Muscle layer of colon (tissue), 2 donors: ENCODE data around the gene MLKL.

ENCODE experiments used
- H3K27ac ChIP-seq: one replicate; pipeline ENCODE4 v1.7.0; 2013; ENCODE audit warnings: low read depth, mild to moderate bottlenecking, low read length, moderate library complexity
- H3K27me3 ChIP-seq, 2 donors: one replicate each; pipeline ENCODE4 v1.7.0; 2013; ENCODE audit warnings: low read length in 2 of 2, mild to moderate bottlenecking in 2 of 2; ENCODE audit not compliant: insufficient read depth in 2 of 2, control insufficient read depth in 1 of 2
- H3K36me3 ChIP-seq: one replicate; pipeline ENCODE4 v1.7.0; 2013; ENCODE audit warnings: mild to moderate bottlenecking, low read length; ENCODE audit not compliant: insufficient read depth
- H3K4me1 ChIP-seq: one replicate; pipeline ENCODE4 v1.7.0; 2013; ENCODE audit warnings: mild to moderate bottlenecking, low read length; ENCODE audit not compliant: insufficient read depth
- H3K4me3 ChIP-seq, 2 donors: one replicate each; pipeline ENCODE4 v1.7.0; 2013; ENCODE audit warnings: low read length in 2 of 2, low read depth in 1 of 2, mild to moderate bottlenecking in 1 of 2, moderate library complexity in 1 of 2
- H3K9ac ChIP-seq: one replicate; pipeline ENCODE4 v1.7.0; 2013; ENCODE audit warnings: low read length
- H3K9me3 ChIP-seq: one replicate; pipeline ENCODE4 v1.7.0; 2013; ENCODE audit warnings: mild to moderate bottlenecking, low read length
- donor health status: abdominal sarcoma.
- donor health status: Adenocarcinoma of cecum.

Gene MLKL

DNA sequence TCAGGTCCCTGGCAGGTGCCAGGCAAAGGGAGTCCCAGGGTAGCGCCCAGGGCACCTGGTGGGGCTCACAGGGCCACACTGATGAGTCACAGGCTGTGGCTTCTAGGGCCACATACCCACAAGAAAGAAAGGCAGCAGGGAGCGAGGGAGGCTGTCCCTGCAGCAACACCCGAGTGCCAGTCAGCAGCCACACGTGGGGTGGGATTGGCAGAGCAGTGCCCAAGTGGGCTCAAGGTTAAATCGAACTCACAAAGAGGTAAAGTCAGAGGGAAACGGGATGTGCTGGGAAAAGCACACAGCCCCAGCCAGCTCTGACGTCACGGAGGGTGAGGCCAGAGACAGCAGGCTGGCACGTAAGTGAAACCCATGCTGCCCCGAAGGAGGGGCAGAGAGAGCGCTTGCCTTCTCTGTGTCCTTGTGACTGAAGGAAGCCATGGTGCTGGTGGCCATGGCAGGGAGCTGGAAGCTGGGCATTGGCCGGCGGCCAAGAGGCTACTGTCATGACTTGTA, 40.2 kb upstream of the MLKL start:
- Histone ChIP-seq H3K36me3 (no peaks in the 10 kb centered on the region), H3K27me3 (no peaks in the 10 kb centered on the region), H3K9me3 (no peaks in the 10 kb centered on the region), H3K9ac (no peak overlapping the region), H3K4me3 (no peak overlapping the region), H3K4me1 (peaks cover 13% of the 10 kb centered on the region), H3K27ac (no peak overlapping the region)

DNA sequence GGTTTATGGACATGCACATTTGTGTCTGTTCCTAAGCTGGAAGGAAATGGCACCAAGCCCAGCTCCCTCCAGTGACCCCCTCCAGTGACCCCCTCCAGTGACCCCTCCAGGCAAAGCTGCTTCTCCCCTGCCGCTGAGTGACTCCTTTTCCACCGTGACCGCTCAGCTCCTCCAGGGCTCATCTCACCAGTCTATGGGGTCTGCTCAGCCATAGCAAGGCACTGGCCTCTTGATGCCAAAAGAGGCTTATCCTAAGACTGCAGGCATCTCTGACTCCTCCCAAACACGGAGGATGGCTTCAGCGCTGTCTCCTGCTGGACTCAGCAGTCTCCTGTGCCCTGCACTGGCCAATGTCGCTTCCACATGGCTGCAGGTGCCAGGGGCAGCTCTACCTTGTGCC, 38.6 kb upstream of the MLKL start:
- H3K4me1 ChIP-seq = peaks cover 13% of the 10 kb centered on the region
- H3K36me3 ChIP-seq = no peaks in the 10 kb centered on the region
- no peak overlapping the region for H3K9ac ChIP-seq
- H3K27me3 ChIP-seq = no peaks in the 10 kb centered on the region
- no peak overlapping the region for H3K4me3 ChIP-seq
- H3K27ac ChIP-seq = no peak overlapping the region
- H3K9me3 ChIP-seq = no peaks in the 10 kb centered on the region

DNA sequence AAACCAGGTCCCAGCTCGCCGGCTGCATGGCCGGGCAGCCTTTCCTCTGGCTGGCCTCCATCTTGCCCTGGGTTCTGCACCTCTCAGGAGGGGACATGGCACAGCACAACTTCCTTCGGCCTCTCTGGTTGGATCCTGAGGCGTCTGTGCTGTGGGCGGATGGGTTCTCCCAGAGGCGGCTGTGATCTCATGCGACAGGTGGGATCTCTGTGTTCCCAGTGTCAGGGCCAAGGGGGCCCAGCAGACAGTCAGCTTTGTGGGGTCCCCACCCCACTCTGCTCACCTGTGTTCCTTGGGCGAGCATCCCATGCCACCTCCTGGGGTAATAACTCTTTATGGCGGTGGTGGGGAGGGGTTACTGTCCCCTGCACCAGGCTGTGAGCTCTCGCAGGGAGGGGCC, 38.2 kb upstream of the MLKL start:
- no peaks in the 10 kb centered on the region for H3K9me3 ChIP-seq
- no peaks in the 10 kb centered on the region for H3K27me3 ChIP-seq
- H3K4me3 ChIP-seq = no peak overlapping the region
- no peaks in the 10 kb centered on the region for H3K36me3 ChIP-seq
- peaks cover 11% of the 10 kb centered on the region for H3K4me1 ChIP-seq
- H3K9ac ChIP-seq = no peak overlapping the region
- no peak overlapping the region for H3K27ac ChIP-seq

DNA sequence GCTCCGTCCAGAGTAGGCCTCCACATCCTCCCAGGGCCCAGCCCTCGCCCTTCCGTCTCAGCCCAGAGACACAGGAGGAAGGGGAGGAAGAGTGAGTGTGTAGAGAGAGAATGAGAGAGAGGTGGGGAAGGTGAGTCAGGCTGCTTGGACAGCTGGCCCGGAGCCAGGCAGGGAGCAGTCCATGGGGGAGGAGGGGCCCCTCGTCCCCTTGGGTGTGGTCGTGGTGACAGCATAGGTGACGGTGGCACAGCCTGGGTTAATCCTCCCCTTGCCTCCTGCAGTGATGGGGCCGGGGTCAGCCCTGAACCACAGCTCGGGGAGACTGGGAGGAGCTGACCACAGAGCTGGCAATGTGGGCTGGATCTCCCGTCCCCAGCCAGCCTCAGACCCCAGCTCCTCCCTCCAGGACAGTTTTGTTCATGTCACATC, 37.5 kb upstream of the MLKL start:
- Histone ChIP-seq H3K27ac (no peak overlapping the region), H3K27me3 (no peaks in the 10 kb centered on the region), H3K4me3 (no peak overlapping the region), H3K36me3 (no peaks in the 10 kb centered on the region), H3K4me1 (peaks cover 4% of the 10 kb centered on the region), H3K9me3 (no peaks in the 10 kb centered on the region), H3K9ac (no peak overlapping the region)

DNA sequence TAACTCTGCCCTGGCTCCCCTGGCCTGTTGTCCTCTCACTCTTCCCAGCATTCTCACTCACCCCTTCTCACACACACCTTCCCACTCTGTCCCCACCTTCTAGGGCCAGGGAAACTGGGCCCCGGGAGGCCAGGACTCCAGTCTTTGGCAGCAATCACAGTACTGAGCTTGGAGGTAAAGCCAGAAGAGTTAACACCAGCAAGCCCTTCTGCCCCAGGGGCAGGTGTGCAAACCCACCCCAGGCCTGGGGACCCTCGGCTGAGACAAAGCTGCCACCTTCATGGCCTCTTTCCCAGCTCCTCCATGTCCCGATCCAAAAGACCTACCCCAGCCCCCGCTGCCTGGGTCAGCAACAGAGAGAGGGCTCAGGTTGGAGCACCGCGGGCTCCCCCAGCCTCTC, 36.9 kb upstream of the MLKL start:
- H3K27me3 ChIP-seq = no peaks in the 10 kb centered on the region
- no peaks in the 10 kb centered on the region for H3K9me3 ChIP-seq
- no peak overlapping the region for H3K9ac ChIP-seq
- no peaks in the 10 kb centered on the region for H3K36me3 ChIP-seq
- H3K4me3 ChIP-seq = no peak overlapping the region
- H3K27ac ChIP-seq = no peak overlapping the region
- peaks cover 4% of the 10 kb centered on the region for H3K4me1 ChIP-seq

DNA sequence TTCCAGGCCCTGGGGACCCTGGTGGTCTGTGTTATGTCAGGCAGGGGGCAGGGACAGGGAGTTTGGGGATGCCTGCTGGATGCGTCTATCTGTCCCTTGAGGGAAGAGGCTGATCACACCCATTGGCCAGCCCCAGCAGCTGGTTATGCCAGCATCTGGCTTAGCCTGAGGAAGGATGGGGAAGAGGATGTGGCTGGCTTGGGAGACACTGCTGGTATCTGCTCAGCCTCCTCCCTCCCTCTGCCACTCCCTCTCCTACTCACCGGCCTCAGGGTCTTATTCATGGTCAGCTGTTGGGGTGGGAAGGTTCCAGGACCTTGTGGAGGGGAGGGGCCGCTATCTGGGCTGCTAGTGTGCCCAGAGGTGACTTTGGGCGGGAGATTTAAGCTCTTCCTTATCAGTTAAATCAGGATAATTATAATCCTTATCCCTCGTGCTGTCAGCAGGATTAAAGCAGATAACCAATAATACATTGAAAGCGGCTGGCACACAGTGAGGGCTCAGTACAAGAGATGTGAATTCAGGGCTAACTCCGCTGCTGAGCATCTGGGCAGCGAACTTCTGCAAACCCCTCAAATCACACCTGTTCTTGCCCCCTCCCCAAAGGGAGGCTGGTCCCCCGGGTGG, 36.0 kb upstream of the MLKL start:
- no peak overlapping the region for H3K4me3 ChIP-seq
- H3K9ac ChIP-seq = no peak overlapping the region
- H3K36me3 ChIP-seq = no peaks in the 10 kb centered on the region

DNA sequence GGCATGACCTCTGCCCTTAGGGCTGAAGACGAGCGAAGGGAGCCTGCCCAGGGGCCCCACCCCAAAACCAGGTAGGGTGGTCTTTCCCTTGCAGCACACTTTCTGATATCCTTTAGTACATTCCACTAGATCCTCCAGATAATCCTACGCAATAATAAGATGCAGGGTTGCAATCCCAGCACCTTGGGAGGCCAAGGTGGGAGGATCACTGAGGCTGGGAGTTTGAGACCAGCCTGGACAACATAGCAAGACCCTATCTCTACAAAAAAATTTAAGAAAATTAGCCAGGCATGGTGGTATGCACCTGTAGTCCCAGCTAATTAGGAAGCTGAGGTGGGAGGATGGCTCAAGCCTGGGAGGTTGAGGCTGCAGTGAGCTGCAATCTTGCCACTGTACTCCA, 34.9 kb upstream of the MLKL start:
- no peaks in the 10 kb centered on the region for H3K9me3 ChIP-seq
- no peaks in the 10 kb centered on the region for H3K36me3 ChIP-seq
- H3K27me3 ChIP-seq = no peaks in the 10 kb centered on the region
- H3K27ac ChIP-seq = no peak overlapping the region
- H3K9ac ChIP-seq = no peak overlapping the region
- H3K4me3 ChIP-seq = no peak overlapping the region
- H3K4me1 ChIP-seq = no peaks in the 10 kb centered on the region

More for the DNA sequence above, 36.0 kb upstream of the MLKL start:
- H3K9me3 ChIP-seq = no peaks in the 10 kb centered on the region
- no peaks in the 10 kb centered on the region for H3K4me1 ChIP-seq
- no peak overlapping the region for H3K27ac ChIP-seq
- no peaks in the 10 kb centered on the region for H3K27me3 ChIP-seq

DNA sequence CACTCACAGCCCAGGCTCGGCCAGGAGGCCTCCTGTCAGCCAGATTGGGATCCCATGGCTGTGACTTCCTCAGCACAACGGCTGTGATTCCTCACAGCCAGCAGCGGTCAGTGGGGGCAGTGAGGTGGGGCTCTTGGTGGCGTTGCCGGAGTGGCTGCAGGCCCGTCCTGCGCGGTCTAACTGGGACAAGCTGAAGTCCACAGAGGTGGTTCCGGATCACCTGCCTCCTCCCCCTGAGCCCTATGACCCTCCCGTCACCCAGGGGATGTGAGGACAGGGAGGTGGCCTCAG, 34.4 kb upstream of the MLKL start:
- H3K27ac ChIP-seq = no peak overlapping the region

DNA sequence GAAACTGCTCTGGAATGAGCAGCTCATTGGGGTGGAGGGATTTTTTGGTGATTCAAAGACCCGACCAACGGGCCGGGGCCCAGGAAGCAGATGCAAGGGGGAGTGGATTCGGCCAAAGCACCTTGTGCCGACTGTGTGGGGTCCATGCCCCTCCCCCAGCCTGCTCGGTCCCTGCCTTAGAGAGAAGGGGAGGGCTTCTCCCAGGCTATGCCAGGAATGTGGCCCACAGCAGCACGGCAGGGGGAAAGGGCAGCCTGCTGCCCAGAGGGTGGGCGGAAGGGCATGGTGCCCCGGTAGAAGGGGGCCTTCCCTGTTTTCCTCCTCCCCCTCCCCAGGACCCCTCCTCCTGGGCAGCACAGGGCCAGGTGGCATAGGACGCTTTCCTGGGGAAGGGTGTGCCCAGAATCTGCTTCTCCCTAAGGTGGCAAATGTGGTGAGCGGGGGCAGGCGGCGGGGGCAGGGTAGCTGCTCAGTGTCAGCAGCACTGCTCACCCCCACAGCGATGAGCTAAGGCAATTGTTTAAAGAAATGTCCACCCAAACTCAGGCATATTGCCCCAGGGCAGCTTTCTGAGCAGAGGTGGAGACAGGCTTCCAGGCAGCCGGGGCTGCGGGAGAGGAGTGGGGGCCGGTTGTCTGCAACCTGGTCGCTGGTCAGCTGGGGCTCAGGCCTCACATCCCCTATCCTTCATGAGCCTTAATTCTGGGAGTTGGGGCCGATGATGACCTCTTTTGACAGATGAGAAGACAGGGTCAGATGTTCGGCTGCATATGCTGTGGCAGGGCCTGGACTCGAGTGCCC, 33.9 kb upstream of the MLKL start:
- no peak overlapping the region for H3K4me3 ChIP-seq
- no peaks in the 10 kb centered on the region for H3K36me3 ChIP-seq
- H3K27ac ChIP-seq = no peak overlapping the region
- H3K4me1 ChIP-seq = no peaks in the 10 kb centered on the region
- H3K27me3 ChIP-seq = no peaks in the 10 kb centered on the region
- H3K9me3 ChIP-seq = no peaks in the 10 kb centered on the region
- H3K9ac ChIP-seq = no peak overlapping the region

More for the DNA sequence above, 34.4 kb upstream of the MLKL start:
- Histone ChIP-seq H3K9me3 (no peaks in the 10 kb centered on the region), H3K27me3 (no peaks in the 10 kb centered on the region), H3K4me3 (no peak overlapping the region), H3K9ac (no peak overlapping the region), H3K4me1 (no peaks in the 10 kb centered on the region), H3K36me3 (no peaks in the 10 kb centered on the region)

DNA sequence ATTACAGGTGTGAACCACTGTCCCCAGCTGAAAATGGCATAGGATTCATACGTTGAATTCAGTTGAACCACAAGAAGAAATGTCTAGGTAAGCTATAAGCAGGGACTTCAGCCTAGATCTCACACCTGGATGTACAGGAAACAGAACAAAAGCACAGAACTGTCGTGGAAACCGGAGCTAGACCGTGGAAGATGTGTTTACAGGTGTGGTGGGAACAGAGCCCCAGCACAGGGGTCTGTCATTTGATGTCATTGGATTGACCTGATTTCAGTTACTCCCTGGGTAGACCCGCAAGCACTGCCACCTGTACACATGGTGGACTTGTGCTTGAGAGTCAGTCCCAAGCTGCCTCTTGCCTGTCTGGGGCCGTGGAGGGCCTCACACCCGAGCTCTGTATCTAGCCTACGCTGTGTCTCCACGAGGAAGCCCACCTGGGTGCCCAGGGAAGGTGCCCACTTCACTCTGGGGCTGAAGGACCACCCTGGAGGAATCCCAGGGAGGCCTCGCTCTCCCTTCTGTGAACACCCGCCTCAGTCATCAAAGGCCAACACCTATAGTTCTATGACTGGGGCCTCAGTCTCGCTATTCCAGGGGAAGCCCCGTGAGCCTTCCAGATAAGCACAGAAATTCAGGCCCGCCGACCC, 32.2 kb upstream of the MLKL start:
- H3K4me3 ChIP-seq = no peak overlapping the region
- H3K4me1 ChIP-seq = no peaks in the 10 kb centered on the region
- H3K36me3 ChIP-seq = no peaks in the 10 kb centered on the region
- H3K27ac ChIP-seq = no peak overlapping the region
- no peak overlapping the region for H3K9ac ChIP-seq
- no peaks in the 10 kb centered on the region for H3K9me3 ChIP-seq
- no peaks in the 10 kb centered on the region for H3K27me3 ChIP-seq

DNA sequence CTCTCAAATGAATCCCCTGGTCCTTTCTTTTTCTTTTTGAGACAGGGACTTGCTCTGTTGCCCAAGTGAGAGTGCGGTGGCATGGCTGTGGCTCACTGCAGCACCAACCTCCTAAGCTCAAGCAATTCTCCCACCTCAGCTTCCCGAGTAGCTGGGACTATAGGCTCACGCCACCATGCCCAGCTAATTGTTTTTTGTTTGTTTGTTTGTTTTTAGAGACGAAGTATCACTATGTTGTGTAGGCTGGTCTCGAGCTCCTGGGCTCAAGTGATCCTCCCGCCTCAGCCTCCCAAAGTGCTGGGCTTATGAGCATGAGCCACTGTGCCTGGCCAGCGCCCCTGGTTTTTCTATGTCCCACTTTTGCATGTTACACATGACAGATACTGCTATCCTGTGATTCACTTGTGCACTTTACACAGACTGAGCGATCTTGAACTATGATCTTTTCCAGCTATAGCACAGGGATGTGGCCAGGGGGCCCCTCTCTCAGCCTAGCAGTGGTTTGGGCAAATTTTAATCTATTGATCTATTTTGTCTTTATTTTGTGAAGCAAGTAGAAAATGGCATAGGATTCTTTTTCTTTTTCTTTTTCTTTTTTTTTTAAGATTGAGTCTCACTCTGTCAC, 31.3 kb upstream of the MLKL start:
- Histone ChIP-seq H3K4me3 (no peak overlapping the region), H3K27ac (no peak overlapping the region), H3K36me3 (no peaks in the 10 kb centered on the region), H3K9ac (no peak overlapping the region), H3K9me3 (no peaks in the 10 kb centered on the region), H3K27me3 (no peaks in the 10 kb centered on the region), H3K4me1 (no peaks in the 10 kb centered on the region)
